Ishikawa (cell line): ENCODE results near the gene VANGL1.

Experiments used
- CEBPB ChIP-seq: IDR thresholded peaks from 2 replicates; pipeline ENCODE4 v1.6.1; 2012
- CREB1 ChIP-seq: IDR thresholded peaks from 2 replicates; pipeline ENCODE4 v1.6.1; 2012; ENCODE audit warnings: low read depth
- EGR1 ChIP-seq: IDR thresholded peaks from 2 replicates; pipeline ENCODE4 v1.6.1; 2012
- EP300 ChIP-seq: IDR thresholded peaks from 2 replicates; pipeline ENCODE4 v1.6.1; 2012; ENCODE audit warnings: borderline replicate concordance
- FOXM1 ChIP-seq: IDR thresholded peaks from 2 replicates; pipeline ENCODE4 v1.6.1; 2012; ENCODE audit warnings: low read depth, borderline replicate concordance
- NFIC ChIP-seq: IDR thresholded peaks from 2 replicates; pipeline ENCODE4 v1.6.1; 2012
- RAD21 ChIP-seq: IDR thresholded peaks from 2 replicates; pipeline ENCODE4 v1.6.1; 2012; ENCODE audit warnings: low read depth
- TAF1 ChIP-seq: IDR thresholded peaks from 2 replicates; pipeline ENCODE4 v1.6.1; 2012; ENCODE audit warnings: low read depth, mild to moderate bottlenecking
- TCF12 ChIP-seq: IDR thresholded peaks from 2 replicates; pipeline ENCODE4 v1.6.1; 2012; ENCODE audit warnings: low read depth
- TEAD4 ChIP-seq: IDR thresholded peaks from 2 replicates; pipeline ENCODE4 v1.6.1; 2012
- YY1 ChIP-seq: IDR thresholded peaks from 2 replicates; pipeline ENCODE4 v1.6.1; 2012; ENCODE audit warnings: low read depth
- ZBTB7A ChIP-seq: IDR thresholded peaks from 2 replicates; pipeline ENCODE4 v1.6.1; 2012; ENCODE audit warnings: low read depth
- TF ChIP-seq, protein P1 (sequence below): IDR thresholded peaks from 2 replicates; pipeline ENCODE4 v1.6.1; 2012
- TF ChIP-seq, protein P2 (sequence below): IDR thresholded peaks from 2 replicates; pipeline ENCODE4 v1.6.1; 2012
- TF ChIP-seq, protein P3 (sequence below): IDR thresholded peaks from 2 replicates; pipeline ENCODE4 v1.6.1; 2012; ENCODE audit warnings: low read depth, mild to moderate bottlenecking

VANGL1 gene

DNA sequence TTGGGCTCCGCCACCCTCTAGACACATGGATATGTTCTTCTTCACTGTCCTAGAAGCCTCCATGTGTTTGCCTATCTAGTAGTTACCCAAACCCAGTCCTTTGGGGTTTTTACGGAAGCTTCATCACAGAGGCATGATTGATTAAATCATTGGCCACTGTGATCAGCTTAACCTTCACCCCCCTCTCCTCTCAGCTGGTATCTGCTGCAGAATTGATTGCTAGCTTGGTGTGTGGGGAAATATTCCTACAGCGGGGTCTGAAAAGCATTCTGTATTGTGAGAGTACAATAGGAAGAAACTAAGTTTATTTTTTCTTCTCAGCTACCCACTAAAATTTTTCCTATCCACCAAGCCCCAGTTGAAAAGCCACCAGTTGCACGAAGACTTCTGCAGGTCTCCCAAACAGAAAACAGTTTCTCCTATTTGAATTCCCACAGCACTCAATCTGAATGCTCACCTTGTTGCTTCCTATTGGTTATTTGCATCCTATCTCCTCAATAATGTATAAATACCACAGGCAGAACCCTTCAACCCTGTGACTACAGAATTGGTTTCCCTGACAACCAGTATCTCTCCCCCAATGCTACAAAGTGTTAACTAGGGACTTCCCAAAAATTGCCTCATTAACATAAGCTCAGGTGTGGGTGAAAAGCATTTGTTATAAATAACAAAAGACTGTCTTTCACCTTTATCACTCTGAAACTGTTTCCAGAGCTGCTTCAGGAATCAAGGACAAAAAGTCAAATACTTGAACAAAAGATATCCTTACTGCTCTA, 9.3 kb upstream of the VANGL1 start:
- TF ChIP-seq CEBPB (no peak), YY1 (no peak), FOXM1 (no peak), ZBTB7A (no peak), EGR1 (no peak), EP300 (no peak), NFIC (no peak), RAD21 (no peak), TEAD4 (no peak), CREB1 (no peak), TCF12 (no peak), TAF1 (no peak)
- TF ChIP-seq, protein P1, sequence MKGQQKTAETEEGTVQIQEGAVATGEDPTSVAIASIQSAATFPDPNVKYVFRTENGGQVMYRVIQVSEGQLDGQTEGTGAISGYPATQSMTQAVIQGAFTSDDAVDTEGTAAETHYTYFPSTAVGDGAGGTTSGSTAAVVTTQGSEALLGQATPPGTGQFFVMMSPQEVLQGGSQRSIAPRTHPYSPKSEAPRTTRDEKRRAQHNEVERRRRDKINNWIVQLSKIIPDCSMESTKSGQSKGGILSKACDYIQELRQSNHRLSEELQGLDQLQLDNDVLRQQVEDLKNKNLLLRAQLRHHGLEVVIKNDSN, result no peak
- TF ChIP-seq, protein P2, sequence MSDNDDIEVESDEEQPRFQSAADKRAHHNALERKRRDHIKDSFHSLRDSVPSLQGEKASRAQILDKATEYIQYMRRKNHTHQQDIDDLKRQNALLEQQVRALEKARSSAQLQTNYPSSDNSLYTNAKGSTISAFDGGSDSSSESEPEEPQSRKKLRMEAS, result no peak
- TF ChIP-seq, protein P3, sequence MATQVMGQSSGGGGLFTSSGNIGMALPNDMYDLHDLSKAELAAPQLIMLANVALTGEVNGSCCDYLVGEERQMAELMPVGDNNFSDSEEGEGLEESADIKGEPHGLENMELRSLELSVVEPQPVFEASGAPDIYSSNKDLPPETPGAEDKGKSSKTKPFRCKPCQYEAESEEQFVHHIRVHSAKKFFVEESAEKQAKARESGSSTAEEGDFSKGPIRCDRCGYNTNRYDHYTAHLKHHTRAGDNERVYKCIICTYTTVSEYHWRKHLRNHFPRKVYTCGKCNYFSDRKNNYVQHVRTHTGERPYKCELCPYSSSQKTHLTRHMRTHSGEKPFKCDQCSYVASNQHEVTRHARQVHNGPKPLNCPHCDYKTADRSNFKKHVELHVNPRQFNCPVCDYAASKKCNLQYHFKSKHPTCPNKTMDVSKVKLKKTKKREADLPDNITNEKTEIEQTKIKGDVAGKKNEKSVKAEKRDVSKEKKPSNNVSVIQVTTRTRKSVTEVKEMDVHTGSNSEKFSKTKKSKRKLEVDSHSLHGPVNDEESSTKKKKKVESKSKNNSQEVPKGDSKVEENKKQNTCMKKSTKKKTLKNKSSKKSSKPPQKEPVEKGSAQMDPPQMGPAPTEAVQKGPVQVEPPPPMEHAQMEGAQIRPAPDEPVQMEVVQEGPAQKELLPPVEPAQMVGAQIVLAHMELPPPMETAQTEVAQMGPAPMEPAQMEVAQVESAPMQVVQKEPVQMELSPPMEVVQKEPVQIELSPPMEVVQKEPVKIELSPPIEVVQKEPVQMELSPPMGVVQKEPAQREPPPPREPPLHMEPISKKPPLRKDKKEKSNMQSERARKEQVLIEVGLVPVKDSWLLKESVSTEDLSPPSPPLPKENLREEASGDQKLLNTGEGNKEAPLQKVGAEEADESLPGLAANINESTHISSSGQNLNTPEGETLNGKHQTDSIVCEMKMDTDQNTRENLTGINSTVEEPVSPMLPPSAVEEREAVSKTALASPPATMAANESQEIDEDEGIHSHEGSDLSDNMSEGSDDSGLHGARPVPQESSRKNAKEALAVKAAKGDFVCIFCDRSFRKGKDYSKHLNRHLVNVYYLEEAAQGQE, result no peak

DNA sequence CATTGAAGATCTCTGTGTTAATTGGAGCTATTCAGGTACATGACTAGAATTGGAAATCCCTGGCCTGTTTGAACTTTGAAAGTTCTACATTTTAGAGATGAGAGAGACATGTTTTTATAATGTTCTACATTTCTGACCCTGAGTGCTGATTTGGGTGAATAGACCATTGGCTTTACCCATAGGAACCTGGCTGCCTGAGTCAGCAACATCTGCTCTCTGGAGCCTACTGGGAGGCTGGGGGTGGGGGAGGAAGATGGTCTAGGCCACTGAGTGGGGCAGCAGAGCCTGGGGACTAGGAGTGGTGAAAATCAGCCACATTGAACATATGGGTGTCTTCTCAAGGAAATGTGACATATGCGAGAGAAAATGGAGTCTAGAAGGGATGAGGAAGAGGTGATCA, 1.4 kb upstream of the VANGL1 start:
- TF ChIP-seq, protein P3, result no peak
- no peak for TF ChIP-seq TAF1
- no peak for TF ChIP-seq FOXM1
- no peak for TF ChIP-seq CREB1
- no peak for TF ChIP-seq NFIC
- no peak for TF ChIP-seq RAD21
- TF ChIP-seq YY1, result no peak

DNA sequence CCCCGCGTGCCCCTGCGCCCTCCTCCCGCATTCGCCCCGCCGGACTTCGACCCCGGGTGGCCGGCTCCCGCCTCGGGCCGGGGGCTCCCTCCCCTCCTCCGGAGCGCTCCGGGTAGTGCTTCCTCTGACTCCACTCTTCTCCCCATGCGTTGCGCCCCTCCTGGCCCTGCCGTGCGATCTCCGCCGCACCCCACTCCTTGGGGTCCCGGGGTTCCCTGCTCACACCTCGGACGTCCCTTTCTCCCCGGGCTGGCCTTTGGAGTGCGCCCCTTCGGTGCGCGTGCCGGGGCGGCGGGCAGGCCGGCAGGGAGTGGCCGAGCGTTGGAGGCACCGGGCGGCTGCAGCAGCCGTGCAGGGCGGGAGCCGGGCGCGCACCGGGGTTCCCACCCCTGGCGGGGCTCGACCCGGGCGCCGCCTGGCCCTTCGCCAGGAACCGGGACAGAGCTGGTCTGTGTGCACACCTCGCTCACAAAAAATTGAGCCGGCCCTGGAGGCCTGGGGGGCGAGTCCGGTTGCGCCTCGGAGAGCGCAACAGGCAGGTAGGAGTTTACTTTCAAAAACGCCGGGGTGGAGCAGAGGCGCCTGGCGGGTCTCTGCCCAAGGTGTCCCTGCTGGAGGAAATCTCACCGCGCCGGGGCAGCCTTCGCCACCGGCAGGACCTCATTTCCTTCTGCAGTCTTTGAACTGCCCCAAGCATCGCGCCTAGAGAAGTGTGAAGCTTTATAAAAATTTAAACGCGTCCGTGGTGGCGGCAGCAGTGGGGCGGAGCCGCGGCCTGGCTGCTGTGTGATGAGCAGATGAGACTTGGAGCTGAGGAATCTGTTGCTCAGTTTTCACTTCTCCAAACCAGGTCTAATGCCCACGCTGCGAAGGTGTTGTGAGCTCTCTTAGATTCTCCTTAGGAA, 650 bp downstream of the VANGL1 start:
- TF ChIP-seq TCF12 (peak; percentile 19; the same call in 1 of the 2 replicates), FOXM1 (peak; percentile 96), TEAD4 (no peak), NFIC (peak; percentile 64), ZBTB7A (peak; percentile 78; the same call in 1 of the 2 replicates), EP300 (no peak)
- TF ChIP-seq, protein P2, result peak; percentile 34

DNA sequence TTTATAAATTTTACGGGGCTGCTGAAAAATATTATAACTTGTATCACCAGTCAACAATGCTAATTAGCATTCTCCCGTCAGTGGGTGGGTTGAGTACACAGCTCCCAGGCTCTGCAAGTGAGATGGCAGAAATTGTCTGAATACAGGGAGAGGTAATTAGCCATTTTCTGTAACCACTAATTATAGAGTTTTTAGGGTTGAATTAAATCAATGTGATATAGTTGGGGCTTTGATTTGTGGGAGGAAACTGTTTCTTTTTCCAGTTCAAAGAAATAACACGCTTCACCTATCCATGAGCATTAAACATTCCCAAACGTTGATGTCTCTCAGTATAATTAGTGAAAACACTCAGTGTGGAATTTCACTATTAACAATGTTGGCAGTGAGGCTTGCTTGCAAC, 1.5 kb downstream of the VANGL1 start:
- no peak for TF ChIP-seq CREB1
- TF ChIP-seq FOXM1, result no peak
- TF ChIP-seq TCF12, result no peak
- no peak for TF ChIP-seq EGR1
- TF ChIP-seq CEBPB, result no peak
- no peak for TF ChIP-seq EP300
- no peak for TF ChIP-seq ZBTB7A
- TF ChIP-seq, protein P1, result no peak
- TF ChIP-seq, protein P2, result no peak
- no peak for TF ChIP-seq TEAD4
- TF ChIP-seq NFIC, result no peak
- no peak for TF ChIP-seq TAF1
- no peak for TF ChIP-seq YY1
- TF ChIP-seq, protein P3, result no peak
- no peak for TF ChIP-seq RAD21
